ENCODE data around the gene TRIM40.
"Not testable (repeated sequence)": the region's sequence is repeated elsewhere in the genome, so short reads cannot be mapped to it uniquely, and the experiment has no call there.

The TRIM40 gene

DNA sequence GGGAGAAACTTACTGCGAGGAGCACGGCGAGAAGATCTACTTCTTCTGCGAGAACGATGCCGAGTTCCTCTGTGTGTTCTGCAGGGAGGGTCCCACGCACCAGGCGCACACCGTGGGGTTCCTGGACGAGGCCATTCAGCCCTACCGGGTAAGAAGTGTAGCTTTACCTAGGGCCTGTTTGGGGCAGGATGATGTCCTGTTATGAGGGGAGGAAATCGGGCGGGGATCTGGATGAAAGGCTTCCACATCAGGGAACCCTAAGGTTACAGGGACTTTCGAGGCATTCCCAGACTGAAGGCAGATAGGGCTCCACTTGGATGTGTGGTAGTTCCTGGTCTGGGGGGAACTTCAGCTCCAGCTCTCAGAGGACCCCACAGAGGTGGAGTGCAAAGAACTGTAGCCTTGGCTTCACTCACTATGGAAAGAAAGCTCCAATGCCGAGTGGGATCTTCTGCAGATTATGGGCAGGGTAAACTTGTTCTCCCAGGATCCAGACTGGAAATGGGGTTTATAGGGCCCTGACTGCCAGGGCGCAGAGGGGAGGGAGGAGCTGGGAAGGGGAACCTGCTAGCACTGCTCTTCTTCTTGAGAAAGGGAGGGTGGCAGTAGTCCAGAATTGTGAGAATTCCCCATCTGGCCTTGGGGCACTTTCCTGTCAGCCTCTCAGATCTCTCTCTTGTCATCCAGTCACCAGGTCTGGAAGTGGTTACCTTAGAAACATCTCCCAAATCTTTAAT lies 28.1 kb downstream of the TRIM40 start:
- DNase-seq (ENCODE audit: low read depth) = no peak

GRCh38 chr6:30164714-30165113 lies 28.8 kb downstream of the TRIM40 start:
- DNase-seq (ENCODE audit: low read depth) = no peak

DNA sequence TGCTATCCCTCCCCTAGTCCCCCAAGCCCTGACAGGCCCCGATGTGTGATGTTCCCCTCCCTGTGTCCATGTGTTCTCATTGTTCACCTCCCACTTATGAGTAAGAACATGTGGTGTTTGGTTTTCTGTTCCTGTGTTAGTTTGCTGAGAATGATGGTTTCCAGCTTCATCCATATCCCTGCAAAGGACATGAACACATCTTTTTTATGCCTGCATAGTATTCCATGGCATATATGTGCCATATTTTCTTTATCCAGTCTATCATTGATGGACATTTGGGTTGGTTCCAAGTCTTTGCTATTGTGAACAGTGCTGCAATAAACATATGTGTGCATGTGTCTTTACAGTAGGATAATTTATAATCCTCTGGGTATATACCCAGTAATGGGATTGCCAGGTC lies 29.3 kb downstream of the TRIM40 start:
- not testable (repeated sequence) for DNase-seq (ENCODE audit: low read depth)

DNA sequence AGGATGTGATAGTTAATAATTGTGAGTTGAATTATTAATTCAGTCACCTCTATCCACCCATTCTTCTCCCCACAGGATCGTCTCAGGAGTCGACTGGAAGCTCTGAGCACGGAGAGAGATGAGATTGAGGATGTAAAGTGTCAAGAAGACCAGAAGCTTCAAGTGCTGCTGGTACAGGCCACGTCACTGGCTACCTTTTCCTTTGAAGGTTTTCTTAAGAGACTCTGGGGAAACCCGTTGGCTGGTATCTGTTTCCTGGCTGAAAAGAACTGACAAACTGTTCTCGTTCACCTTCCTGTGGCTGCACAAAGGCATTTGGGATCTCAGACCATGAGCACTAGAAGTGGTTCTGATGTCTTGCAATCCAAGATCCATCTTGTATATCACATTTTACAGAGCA lies 31.2 kb downstream of the TRIM40 start:
- no peak for DNase-seq (ENCODE audit: low read depth)

DNA sequence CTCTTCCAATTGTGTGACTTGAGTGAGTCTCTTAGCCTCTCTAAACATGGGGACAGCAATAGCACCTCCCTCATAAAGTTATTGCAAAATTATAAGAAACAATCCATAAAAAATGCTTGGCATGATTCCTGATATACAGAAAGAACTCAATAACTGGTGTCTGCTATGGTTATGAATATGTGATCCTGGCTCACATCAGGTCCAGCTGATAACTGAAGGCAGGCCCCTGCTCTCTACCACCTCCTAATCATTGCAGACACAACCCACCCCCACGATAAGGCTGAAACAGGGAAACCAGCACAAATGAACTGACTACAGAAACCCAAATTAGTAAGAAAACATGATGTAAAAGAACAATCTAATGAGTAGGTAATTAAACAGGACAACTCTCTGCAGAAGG lies 32.8 kb downstream of the TRIM40 start:
- DNase-seq (ENCODE audit: low read depth) = no peak

DNA sequence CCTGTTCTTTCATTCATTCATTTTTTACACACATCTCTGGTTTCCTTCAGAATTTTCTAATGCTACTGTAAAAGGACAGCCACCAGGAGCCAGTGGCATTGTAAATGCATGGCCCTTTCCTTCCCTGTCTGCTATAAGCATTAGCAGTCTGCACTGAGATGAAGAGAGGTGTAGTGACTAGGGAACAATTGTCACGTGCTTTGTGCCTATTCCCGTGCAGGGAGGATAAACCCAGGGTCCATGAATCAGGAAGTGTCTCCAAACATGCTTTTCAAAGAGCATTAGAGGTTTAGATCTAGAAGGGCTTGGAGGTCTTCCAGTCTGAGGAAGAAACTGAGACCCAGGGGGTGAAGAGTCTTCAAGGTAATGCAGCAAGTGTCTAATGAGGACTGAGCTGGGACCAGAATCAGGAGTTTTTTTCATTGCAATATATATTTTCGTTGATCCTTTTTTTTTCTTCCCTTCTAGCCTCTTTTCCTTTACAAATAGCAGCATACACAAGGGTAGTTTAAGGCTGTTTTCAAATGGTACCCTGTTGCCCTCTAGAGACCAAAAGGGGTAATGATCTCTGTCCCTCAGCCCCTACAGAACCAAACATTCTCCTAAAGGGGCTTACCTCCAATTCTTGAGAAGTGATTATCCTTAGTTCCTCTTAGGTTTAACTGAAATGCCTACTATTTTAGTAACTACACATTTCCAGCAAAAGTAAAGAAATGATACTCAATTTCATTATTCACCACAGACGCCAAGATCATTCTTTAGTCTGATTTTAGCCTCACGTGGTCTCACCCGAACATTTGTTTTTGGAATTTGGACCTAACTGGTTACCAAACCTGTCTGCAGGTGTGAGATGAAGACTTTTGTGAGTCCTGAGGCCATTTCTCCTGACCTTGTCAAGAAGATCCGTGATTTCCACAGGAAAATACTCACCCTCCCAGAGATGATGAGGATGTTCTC lies 34.0 kb downstream of the TRIM40 start:
- DNase-seq (ENCODE audit: low read depth) = peak; percentile 27

DNA sequence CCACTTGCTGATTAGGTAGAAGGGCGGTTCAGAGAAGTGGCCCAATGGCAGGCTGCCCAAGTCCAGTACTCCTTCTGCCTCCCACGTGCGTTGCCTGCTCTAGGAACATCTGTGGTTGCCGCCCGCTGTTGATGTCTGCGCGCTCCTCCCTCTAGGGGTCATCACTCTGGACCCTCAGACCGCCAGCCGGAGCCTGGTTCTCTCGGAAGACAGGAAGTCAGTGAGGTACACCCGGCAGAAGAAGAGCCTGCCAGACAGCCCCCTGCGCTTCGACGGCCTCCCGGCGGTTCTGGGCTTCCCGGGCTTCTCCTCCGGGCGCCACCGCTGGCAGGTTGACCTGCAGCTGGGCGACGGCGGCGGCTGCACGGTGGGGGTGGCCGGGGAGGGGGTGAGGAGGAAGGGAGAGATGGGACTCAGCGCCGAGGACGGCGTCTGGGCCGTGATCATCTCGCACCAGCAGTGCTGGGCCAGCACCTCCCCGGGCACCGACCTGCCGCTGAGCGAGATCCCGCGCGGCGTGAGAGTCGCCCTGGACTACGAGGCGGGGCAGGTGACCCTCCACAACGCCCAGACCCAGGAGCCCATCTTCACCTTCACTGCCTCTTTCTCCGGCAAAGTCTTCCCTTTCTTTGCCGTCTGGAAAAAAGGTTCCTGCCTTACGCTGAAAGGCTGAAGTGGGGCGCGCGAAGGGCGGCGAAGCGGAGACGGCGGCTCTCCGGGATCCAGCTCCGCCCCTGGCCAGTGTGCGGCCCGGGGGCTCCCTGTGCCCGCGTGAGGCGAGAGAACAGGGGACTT lies 35.9 kb downstream of the TRIM40 start:
- DNase-seq (ENCODE audit: low read depth) = no peak

DNA sequence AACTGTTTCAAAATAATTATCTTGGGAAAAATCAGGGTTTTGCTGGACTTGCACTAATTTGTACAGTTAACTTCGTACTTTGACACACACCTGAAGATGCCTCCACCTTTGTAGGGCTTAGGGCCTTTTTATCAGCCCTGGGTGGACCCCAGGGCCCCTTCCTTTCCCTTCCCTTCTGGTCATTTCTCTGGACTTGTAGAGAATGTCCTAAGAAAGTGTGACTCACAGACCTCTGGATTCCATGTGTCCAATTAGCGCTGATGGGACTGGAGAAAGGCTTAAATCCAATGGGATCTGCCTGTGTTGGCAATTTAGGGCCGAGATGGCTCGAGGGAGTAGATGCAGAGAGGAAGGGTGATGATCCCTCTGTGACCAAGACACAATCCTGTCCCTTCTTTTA lies 36.7 kb downstream of the TRIM40 start:
- DNase-seq (ENCODE audit: low read depth) = no peak

- DNase-seq (ENCODE audit: low read depth) = no peak
Measured at GRCh38 chr6:30175765-30176164, 39.8 kb downstream of the TRIM40 start.

DNA sequence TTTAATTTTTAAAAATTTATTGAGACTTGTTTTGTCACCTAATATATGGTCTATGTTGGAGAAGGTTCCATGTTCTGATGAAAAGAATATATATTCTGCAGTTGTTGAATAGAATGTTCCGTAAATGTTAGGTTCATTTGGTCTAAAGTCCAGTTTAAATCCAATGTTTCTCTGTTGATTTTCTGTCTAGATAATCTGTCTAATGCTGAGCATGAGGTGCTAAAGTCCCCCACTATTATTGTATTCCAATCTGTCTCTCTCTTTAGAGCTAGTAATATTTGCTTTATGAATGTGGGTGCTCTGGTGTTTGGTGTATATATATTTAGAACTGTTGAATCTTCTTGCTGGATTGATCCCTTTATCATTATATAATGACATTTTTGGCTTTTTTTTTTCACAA lies 42.9 kb downstream of the TRIM40 start:
- no peak for DNase-seq (ENCODE audit: low read depth)

GRCh38 chr6:30180145-30180544 lies 44.2 kb downstream of the TRIM40 start:
- DNase-seq (ENCODE audit: low read depth) = no peak

- DNase-seq (ENCODE audit: low read depth) = no peak
Measured at GRCh38 chr6:30184417-30185031, 48.6 kb downstream of the TRIM40 start.

- DNase-seq (ENCODE audit: low read depth) = no peak
Measured at GRCh38 chr6:30185846-30186484, 50.0 kb downstream of the TRIM40 start.

GRCh38 chr6:30188541-30188940 lies 52.6 kb downstream of the TRIM40 start:
- no peak for DNase-seq (ENCODE audit: low read depth)

DNA sequence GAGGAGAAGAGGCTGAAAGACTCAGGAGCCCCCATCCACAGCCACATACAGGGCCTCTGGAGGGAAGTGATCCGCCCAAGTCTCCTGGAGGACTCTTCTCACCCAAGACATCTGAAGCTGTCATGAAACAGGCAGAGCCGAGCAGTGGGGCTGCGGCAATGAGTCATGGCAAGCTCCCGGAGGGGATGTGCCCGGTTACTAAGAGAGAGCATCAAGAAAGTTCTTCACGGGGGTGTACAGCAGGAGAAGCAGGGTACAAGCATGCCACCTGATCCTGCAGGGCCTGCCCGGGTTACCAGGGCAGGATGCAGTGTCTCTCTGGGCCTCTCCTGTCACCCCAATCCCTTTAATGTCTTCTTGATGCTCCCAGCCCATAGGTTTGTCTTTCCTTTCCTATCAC lies 56.1 kb downstream of the TRIM40 start:
- DNase-seq (ENCODE audit: low read depth) = no peak

GRCh38 chr6:30194797-30195690 lies 59.1 kb downstream of the TRIM40 start:
- no peak for DNase-seq (ENCODE audit: low read depth)

DNA sequence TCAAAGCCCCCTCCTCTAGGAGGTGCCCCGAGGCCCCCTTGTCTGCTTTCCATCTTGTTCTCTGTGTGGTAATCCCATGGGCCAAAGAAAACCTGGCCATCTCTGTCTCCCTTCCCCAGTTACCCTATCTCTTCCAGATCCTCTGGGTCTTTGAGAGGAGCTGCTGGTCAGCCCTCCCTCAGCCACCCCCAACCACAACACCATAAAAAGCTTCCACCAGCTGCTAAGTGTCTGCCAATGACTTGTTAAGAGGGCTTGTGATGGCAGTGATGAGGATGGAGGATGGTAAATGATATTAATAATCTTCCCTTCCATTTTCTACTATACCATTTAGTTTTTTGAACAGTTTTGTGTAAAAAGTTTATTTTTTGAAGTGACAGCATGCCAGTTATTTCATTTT lies 60.0 kb downstream of the TRIM40 start:
- DNase-seq (ENCODE audit: low read depth) = no peak

DNA sequence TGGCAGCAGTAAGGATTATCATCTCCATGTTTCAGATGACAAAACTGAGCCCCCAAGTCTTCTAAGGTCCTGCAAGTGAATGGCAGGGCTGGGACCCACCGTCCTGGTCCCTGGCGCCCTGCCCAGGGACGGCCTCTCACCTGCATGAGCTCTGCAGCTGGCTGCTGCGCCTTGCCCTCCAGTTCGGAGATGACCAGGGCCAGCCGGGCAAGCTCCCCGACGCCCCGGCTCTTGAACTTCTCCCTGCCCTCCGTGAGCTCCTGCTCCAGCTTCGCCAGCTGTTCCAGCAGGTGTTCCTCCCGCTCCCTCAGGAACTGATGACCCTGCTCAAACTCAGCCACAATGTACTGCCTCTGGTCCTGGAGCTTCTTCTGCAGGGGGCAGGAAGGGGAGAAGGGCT lies 60.4 kb downstream of the TRIM40 start:
- no peak for DNase-seq (ENCODE audit: low read depth)
